Measurements from ENCODE around the gene PPP3R1.

The PPP3R1 gene

DNA sequence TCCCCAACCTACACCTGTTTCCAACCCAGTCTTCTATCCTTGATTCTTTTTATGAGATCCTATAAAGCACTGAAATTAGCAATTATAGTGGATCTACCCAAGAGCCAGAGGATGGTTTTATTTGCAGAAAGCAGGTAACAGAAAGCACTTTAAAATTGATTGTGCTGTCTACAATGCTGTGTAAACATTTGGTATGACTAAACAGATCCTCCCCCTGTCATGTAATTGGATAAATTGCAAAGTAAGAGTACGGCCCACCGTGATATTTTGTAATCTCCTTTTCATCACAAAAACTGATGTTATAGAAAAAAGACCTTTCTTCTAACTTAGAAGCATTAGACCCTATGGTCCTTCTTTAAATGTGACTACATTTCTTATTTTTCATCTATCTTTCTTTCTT, 11.3 kb upstream of the PPP3R1 start:
- in situ Hi-C loops (cut with MboI; ENCODE audit: low sequenced_read_pairs), result no loop called here

DNA sequence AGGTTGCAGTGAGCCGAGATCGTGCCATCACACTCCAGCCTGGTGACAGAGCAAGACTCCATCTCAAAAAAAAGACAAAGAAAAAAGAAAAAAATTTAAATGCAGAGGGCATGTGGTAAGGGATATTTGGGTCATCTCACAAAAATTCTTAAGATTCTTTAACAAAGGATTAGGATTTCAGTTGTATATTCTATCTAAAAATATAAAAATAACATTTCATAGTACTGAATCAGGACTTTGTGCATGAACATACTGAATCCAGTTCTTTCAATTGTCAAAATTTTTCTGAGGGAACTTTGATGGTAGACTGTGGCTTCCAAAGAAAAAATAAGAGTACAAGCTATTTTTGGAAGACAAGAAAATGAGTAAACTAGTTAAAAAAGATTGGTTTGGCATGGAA, 6.5 kb upstream of the PPP3R1 start:
- in situ Hi-C loops (cut with MboI; ENCODE audit: low sequenced_read_pairs), result no loop called here

DNA sequence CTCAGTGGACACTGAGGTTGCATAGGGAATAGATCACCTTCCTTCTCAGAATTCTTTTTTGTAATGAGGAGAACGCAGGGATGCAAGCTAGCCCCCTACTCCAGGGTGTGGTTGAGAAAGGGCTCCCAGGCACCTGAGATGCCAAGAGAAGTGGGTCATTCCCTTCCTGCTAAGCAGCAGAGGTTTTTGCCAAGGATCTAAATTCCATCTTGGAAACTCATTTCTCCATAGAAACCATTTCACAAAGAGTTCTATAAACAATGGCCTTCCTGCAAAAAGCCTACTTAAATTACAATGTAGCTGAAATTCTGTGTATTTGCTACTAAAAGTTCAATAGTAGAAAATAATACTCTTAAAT, 3.7 kb upstream of the PPP3R1 start:
- in situ Hi-C loops (cut with MboI; ENCODE audit: low sequenced_read_pairs), result no loop called here

DNA sequence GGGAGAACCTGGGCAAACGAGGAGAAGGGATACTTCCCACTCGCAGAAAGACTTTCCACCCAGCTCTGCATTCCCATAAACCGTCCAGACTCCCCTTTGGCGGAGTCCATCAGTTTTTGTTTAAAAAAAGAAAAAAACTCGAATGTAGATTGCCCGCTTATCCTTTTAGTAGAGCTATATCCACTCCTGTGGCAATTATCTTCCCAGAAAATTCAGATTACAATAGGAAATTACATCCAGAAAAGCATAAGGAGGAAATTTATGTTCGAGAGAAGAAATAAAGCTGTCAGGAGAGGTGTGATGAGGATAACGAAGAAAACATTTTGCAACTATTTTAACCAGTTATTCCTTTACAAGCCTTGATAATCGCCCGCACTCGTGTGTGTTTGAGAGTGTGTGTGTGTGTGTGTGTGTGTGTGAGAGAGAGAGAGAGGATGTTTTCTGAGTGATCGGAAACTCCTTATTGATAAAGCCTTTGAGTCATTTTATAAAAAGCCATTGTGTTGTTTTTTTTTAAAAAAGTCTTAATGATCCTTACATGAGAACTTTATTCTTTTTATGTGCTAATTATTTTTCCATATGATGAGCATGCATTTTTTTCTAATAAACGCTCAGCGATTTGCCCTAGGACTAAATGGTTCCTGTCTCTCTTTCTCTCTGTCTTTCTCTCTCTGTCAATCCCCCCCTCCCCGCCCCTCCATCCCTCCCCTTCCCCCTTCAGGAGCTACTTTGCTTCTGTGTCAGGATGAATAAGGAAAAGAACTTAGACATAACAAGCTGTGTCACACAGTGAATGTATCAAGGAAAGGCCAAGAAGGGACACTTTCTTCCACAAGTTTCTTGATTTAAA, 1.1 kb upstream of the PPP3R1 start:
- in situ Hi-C loops (cut with MboI; ENCODE audit: low sequenced_read_pairs), result no loop called here

DNA sequence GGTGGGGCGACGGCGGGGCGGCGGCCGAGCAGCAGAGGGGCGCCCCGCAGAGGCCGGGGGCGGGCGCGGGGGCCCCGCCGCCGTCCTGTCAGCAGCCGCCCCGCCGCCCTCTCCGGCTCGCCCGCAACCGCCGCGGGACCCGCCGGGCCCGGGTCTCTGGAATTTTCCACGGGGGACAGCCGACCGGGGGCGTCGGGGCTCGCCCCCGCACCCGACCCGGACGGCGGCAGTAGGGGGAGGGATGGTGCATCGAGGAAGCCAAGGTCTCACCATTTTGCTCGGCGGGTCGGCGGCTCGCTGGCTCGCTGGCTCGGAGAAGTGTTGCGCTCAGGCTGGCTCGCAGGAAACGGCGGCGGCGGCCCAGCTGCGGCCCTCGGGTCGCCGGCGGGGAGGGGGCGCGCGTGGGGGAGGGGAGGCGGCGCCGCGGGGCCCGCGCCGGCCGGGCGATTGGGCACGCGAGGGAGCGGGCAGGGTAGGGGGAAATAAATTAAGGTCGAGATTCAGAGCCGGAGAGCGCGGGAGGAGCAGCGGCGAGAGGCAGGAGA, 405 bp downstream of the PPP3R1 start:
- in situ Hi-C loops (cut with MboI; ENCODE audit: low sequenced_read_pairs), result no loop called here

DNA sequence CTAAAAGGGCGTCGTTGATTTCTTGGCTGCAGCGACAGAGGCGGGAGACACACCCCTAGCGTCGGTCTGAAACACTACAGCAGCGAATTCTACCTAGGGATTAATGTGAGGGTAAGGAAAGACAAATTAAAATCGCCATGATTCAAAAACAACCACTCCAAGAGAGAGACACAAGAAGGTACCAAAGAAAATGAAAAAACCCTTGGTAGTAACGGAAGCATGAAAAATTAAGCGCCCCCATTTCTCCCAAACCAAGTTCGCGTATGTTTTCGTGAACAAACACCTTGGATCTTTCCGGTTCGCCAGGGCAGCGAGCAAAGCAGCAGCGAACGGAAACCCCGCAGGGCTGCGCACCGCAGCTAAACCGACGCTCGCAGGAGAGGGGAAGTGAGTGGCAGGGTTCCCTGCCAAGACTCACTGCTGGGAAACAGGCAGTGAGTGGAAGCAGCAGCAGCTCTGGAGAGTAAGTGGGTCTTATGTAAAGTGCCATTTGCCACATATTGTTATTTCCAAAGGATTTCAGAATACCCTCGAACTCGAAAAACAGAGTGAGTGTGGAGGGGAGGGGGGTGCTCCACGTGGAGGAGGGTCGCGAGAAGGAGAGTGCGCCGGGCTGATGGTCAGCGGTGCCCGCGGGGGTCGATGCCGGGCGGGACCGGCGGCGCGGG, 1.0 kb downstream of the PPP3R1 start:
- in situ Hi-C loops (cut with MboI; ENCODE audit: low sequenced_read_pairs), result no loop called here

DNA sequence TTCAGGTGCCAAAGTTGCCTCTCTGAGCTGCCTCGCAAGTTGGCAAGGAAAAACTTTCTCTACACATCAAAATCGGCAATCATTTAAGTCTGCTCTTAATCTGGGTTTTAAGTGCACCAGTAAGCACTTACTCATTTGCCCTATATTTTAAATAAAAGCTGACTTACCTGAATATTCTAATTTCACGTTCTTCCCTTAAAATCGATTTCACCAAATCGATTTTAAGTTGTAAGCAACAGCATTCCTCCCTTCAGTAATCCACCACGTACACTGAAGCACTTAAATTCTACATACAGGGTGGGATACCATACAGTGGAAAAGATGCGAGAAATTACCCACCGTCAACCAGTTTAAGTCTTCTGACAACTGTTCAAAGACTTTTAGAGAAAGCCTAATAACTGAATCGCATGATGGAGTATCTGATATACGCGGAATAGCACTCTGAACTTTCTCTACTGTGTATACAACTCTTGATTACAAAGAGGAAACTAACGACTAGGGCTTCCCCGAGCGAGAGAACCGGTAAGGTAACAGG, 1.6 kb downstream of the PPP3R1 start:
- in situ Hi-C loops (cut with MboI; ENCODE audit: low sequenced_read_pairs), result no loop called here

DNA sequence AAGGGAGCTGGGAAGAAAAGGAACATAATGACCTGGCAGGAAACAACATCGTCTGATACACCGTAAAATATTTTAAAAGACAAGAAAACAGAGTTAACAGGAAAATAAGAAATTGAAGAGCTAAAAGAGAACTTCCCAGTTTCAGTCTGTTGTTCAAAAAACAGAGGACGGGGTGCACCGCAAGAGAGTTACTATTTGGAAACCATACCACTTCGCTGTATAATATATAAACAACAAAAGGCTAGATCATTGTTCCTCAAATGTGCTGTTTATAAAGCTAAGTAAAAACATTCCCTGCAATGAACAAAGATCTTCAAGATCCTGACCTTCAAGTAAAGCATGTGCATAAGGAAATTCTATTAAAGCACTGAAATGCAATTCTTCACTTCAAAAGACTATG, 2.1 kb downstream of the PPP3R1 start:
- in situ Hi-C loops (cut with MboI; ENCODE audit: low sequenced_read_pairs), result no loop called here

DNA sequence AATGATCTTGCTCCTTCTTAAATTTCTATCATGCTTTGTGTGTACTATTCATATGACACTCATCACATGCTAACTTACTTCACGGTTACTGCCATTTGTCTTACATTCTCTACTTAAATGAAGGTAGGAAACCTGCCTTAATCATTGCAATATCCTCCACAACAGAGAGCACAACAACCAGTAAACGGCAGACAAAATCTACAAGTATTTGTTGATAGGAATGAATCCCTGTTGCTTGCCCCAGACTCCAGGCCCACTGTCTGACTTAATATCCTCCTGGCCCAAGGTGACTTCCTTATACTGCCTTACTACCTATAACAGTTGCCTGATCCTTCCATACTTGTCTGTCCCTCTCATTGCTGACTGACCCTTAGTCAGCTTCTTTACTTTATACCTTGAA, 3.5 kb downstream of the PPP3R1 start:
- in situ Hi-C loops (cut with MboI; ENCODE audit: low sequenced_read_pairs), result no loop called here

DNA sequence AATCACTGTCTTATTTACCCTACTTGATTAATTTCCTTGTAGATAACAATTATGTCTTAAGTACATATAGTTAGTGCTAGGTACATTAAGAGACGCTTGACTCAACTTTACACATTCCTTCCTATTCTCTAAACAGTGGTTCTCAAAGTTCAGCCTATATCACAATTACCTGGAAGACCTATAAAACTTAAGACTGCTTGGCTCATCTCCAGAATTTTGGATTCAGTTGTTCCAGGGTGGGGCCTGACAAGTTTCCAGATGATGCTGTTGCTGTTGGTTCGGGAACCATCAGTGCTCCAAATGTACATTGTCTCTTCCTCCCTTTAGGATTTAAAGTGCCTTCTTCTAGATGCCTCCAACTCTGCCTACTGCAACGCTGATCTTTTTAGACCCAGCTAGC, 4.0 kb downstream of the PPP3R1 start:
- in situ Hi-C loops (cut with MboI; ENCODE audit: low sequenced_read_pairs), result no loop called here

DNA sequence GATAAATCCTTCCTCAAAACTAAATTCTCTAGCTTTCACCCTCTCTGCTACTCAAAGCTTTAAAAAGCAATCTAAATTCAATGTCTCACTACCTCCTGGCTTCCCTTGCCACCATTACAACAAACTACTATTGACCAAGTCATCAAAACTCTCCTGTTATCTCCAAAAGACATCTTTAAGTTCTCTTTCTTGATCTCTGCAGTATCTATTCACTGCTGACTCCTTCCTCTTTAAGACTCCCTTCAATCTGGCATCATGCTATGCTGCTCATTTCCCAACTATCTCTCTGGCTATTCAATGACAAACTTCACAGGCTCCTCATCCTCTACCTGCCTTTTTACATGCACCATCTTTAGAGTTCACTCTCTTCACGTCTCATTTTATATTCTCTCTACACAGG, 5.9 kb downstream of the PPP3R1 start:
- in situ Hi-C loops (cut with MboI; ENCODE audit: low sequenced_read_pairs), result no loop called here

DNA sequence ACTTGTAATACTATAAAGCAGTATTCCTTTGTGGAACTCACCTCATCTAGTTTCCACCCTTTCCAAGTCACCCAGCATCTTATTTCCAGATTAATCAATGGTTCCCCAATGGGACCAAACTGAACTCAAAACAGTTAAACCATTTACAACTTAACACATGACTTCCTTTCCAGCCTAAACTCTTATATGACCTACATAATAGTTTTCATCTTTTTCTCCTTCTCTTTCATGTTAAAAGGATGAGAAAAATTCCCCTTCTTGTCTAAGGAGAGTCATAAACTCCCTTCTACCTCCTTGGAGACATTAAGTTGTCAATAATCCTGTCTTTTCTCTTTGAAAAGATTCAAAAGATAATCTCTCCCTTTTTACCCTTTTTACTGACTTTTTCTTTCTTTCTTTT, 6.7 kb downstream of the PPP3R1 start:
- in situ Hi-C loops (cut with MboI; ENCODE audit: low sequenced_read_pairs), result no loop called here

DNA sequence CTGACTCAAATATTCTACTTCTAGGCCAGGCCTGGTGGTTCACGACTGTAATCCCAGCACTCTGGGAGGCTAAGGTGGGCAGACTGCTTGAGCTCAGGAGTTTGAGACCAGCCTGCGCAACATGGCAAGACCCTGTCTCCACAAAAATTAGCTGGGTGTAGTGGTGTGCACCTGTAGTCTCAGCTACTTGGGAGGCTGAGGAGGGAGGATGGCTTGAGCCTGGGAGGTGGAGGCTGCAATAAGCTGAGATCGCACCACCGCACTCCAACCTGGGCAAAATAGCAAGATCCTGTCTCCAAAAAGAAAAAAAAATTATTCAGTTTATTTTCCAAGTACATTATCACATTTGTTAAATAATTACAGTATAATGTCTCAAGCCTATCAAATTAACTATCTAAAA, 7.3 kb downstream of the PPP3R1 start:
- in situ Hi-C loops (cut with MboI; ENCODE audit: low sequenced_read_pairs), result no loop called here

DNA sequence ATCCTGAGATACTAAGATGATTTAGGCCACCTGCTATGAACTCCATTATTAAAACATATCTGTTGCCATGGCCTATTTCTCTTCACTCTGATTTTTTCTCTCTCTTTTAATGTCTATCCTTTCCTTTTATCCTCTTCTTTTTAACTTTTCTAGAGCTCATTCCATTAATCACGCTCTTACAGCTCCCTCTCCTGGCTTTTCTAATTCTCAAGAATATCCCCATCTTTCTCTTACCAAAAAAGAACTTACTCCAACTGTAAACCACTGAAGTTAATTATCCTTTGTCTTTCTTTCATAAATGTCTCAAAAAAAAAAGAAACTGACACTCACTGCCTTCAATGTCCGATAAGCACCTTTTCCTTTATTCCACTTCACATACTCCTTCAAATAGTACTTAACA, 7.9 kb downstream of the PPP3R1 start:
- in situ Hi-C loops (cut with MboI; ENCODE audit: low sequenced_read_pairs), result no loop called here

DNA sequence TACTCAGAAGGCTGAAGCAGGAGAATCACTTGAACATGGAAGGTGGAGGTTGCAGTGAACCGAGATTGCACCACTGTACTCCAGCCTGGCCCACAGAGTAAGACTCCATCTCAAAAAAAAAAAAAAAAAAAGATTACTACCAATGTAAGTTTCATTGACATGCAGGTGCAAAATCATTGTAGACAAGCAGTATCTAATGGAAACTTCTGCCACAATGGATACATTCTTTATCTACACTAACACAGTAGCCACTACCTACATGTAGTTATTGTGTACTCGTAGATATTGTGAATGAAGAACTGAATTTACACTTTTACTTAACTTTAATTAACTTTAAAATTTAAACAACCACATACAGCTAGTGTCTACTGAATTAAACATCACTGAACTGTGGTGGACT, 10.6 kb downstream of the PPP3R1 start:
- in situ Hi-C loops (cut with MboI; ENCODE audit: low sequenced_read_pairs), result no loop called here

DNA sequence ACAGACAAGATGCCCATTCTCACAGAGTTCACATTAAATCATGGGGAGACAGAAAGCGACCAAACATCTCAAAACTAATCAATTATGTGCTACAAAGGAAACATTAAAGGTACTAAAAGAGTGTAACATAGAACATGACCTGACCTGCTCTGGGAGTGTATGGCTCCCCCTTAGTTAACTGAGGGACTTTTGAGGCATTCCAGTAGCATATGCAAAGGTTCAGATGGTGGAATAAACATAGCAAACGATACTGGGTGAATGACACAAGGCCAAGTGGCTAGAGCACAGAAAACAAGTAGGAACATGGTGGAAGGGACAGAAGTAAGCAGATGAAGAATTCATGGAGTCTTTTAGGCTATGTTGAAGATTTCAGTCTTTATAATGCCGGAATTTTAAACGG, 11.9 kb downstream of the PPP3R1 start:
- in situ Hi-C loops (cut with MboI; ENCODE audit: low sequenced_read_pairs), result no loop called here

DNA sequence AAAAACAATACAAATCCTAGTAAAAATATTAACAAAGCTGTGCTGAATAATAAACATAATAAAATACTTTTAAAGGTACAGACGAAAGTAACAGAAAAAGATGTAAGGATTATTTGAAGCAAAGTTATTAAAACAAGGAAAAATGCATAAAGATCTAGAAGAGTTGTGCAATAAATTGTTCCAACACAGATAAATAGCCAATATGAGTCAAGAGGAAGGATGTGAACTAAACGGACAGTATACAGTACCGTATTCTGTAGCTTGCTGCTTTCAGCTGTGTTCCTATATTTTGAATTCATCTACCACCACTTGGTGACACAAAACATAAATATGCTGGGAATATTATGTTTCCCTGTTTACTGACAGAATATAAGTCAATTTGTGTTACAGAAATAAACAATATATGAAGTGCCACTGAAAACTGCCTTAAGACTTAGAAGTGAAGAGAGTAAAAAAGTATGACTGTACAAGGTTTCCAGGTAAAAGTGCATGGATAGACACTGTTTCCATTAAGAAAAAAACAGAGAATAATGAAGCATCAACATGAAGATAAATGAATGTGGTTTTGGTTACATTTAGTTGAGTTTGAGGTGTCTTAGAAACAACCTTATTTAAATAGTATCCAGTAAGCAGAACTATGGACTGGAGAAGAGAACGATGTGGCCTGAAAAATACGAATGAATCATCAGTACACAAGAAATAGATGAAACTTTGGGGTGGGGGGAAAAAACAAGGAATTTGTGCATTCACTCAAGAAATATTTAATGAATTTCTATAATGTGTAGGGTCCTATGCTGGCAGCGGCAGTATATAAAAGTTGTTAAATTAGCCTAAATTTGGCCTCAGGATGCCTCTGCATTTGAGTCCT, 13.1 kb downstream of the PPP3R1 start:
- in situ Hi-C loops (cut with MboI; ENCODE audit: low sequenced_read_pairs), result no loop called here

DNA sequence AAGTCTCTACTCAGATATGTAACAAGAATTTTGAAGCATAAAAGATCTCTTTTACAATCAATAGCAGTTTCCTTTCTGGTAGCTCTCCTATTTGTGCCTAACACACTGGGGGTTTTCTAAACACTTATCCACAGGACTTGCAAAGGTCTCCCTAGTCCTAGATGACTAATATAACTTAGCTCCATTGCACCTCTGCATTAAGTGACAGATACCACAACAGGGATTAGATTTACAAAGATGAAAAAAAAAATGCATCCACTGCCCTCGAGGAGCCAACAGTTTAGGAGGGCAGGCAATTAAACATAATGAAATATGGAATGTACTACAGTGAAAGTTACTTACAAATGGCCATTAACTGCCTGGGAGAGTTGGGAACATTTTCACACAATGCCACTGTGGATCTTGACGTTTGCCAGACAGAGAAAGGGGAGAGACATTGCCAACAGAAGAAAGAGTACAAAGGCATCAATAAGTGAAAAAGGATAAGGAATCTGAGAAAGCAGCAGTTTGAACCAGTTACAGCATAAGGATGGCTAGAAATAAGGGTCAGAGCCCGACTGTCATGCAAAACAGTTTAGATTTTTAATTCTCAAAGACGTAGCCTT, 14.3 kb downstream of the PPP3R1 start:
- in situ Hi-C loops (cut with MboI; ENCODE audit: low sequenced_read_pairs), result no loop called here

DNA sequence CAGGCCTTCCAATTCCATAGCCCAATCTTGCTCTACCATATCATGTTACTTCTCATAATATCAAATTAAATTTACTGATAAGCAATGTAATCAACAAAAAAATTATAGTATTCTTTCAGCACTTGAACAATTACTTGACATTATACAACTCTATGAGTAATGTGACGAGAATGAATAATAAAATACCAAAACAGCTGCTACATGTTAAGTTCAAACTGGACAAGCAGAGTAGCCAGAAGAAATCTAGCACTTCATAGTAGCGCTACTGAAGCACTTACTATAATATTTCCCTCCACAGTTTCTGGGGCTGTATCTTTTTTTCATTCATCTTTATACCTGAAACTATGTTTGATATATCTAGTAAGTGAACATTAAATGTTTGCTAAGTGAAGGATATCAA, 14.9 kb downstream of the PPP3R1 start:
- in situ Hi-C loops (cut with MboI; ENCODE audit: low sequenced_read_pairs), result no loop called here

DNA sequence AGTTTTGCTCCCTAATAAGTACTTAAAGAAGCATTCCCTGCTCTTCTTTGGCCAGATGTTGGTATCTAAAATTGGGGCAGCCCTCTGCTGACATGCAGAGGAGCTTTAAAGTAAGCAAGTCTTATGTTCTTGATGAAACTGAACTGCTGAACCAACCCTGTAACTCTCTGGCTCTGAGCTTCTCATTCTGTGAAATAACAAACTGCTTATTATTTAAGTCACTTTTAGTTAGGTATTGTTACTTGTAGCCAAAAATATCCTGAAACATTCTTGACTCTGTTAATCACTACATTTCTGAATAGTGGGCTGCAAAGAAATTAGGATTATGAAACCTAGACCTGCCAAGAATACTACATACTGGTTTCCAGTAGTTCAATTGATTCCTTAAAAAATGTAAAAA, 15.5 kb downstream of the PPP3R1 start:
- in situ Hi-C loops (cut with MboI; ENCODE audit: low sequenced_read_pairs), result no loop called here
